Ovary (tissue), 3 donors: ENCODE measurements around the gene TGIF2.

Experiments used
- CTCF ChIP-seq, 3 donors: fragments of 450-650 bp in 2 of 3; fragments of 200-600 bp in 1 of 3; IDR thresholded peaks; one replicate each; pipeline versions ENCODE4 v1.5.1 to v1.8.0; 2016 to 2022; ENCODE audit warnings: antibody characterized with exemption in 3 of 3, mild to moderate bottlenecking in 1 of 3
- EP300 ChIP-seq: sonication (generic); formaldehyde crosslinking; IDR thresholded peaks from one replicate; pipeline ENCODE4 v1.6.1; 2017; ENCODE audit warnings: antibody characterized with exemption
- POLR2A ChIP-seq: fragments of 450-650 bp; IDR thresholded peaks from one replicate; pipeline ENCODE4 v1.6.1; 2017; ENCODE audit warnings: antibody characterized with exemption, mild to moderate bottlenecking, moderate library complexity
- donor health status: DM: no; HTN: no; CAD: no.

GRCh38 chr20:36573103-36573797 lies at the start of gene TGIF2:
- TF ChIP-seq CTCF (IDR thresholded peaks at IDR 0.05) (peak in 1 of 3 donors; percentile 13), EP300 (no peak), POLR2A (peak; percentile 53)
